HEK293 (cell line): ENCODE measurements around the gene GPRC5D.

Experiments used
- CTCF ChIA-PET: fragments of 350-600 bp; formaldehyde crosslinking; extraction: SDS; loops from one replicate; lab custom pipeline; 2021; ENCODE audit warnings: antibody characterized with exemption; lab: Yijun Ruan, JAX
- POLR2A ChIA-PET: fragments of 300-600 bp; formaldehyde crosslinking; extraction: SDS; loops from one replicate; lab custom pipeline; 2020; ENCODE audit warnings: antibody characterized with exemption, inconsistent platforms; lab: Yijun Ruan, JAX
- H3K27ac ChIP-seq: fragments of 200-500 bp; sonication (Bioruptor generic); 2 replicates; pipeline ENCODE4 v1.5.1; 2014; ENCODE audit warnings: low read depth, low read length, control low read depth, inconsistent platforms; ENCODE audit errors: extremely low read depth
- H3K36me3 ChIP-seq, 2 experiments: fragments of 200-500 bp in 1 of 2; sonication (Bioruptor generic) in 1 of 2; 1 replicate in 1 of 2; 2 replicates in 1 of 2; pipeline ENCODE4 v1.5.1; 2014 to 2017; ENCODE audit warnings: inconsistent platforms in 2 of 2, low read length in 2 of 2; ENCODE audit not compliant: control insufficient read depth in 2 of 2, insufficient read depth in 1 of 2
- H3K4me1 ChIP-seq: fragments of 200-500 bp; sonication (Bioruptor generic); 2 replicates; pipeline ENCODE4 v1.5.1; 2014; ENCODE audit warnings: mild to moderate bottlenecking, low read length, inconsistent platforms; ENCODE audit not compliant: control insufficient read depth, insufficient read depth
- H3K4me3 ChIP-seq: 2 replicates; pipeline ENCODE4 v1.5.1; 2011; ENCODE audit warnings: low read depth, mild to moderate bottlenecking, control low read depth, low read length, moderate library complexity
- H3K9me3 ChIP-seq: fragments of 200-500 bp; sonication (Bioruptor generic); 2 replicates; pipeline ENCODE4 v1.5.1; 2014; ENCODE audit warnings: low read depth, low read length, inconsistent platforms; ENCODE audit not compliant: control insufficient read depth, insufficient read depth
- GLI4 ChIP-seq: fragments of 450-650 bp; formaldehyde crosslinking; IDR thresholded peaks from 2 replicates; pipeline ENCODE4 v1.5.1; 2016; ENCODE audit warnings: missing biosample characterization, missing genetic modification characterization
- GLIS1 ChIP-seq: fragments of 450-650 bp; formaldehyde crosslinking; IDR thresholded peaks from 2 replicates; pipeline ENCODE4 v1.5.1; 2016; ENCODE audit warnings: missing biosample characterization, missing genetic modification characterization
- KLF9 ChIP-seq: fragments of 450-650 bp; formaldehyde crosslinking; IDR thresholded peaks from 2 replicates; pipeline ENCODE4 v1.5.1; 2016; ENCODE audit warnings: missing biosample characterization, missing genetic modification characterization, low read depth
- PRDM6 ChIP-seq: fragments of 450-650 bp; formaldehyde crosslinking; IDR thresholded peaks from 2 replicates; pipeline ENCODE4 v1.5.1; 2017; ENCODE audit warnings: missing biosample characterization, missing genetic modification characterization
- REST ChIP-seq: fragments of 450-650 bp; formaldehyde crosslinking; IDR thresholded peaks from 2 replicates; pipeline ENCODE4 v1.5.1; 2016; ENCODE audit warnings: missing biosample characterization, missing genetic modification characterization
- SCRT1 ChIP-seq: fragments of 450-650 bp; formaldehyde crosslinking; IDR thresholded peaks from 2 replicates; pipeline ENCODE4 v1.5.1; 2016; ENCODE audit warnings: missing biosample characterization, missing genetic modification characterization, borderline replicate concordance
- WT1 ChIP-seq: fragments of 450-650 bp; formaldehyde crosslinking; IDR thresholded peaks from 2 replicates; pipeline ENCODE4 v1.5.1; 2016; ENCODE audit warnings: missing biosample characterization, missing genetic modification characterization
- ZBTB44 ChIP-seq: fragments of 450-650 bp; IDR thresholded peaks from 2 replicates; pipeline ENCODE4 v1.5.1; 2018; ENCODE audit warnings: missing biosample characterization, mild to moderate bottlenecking, missing genetic modification characterization
- ZFP3 ChIP-seq: fragments of 450-650 bp; formaldehyde crosslinking; IDR thresholded peaks from 2 replicates; pipeline ENCODE4 v1.5.1; 2016; ENCODE audit warnings: low read depth, missing biosample characterization, missing genetic modification characterization
- ZNF248 ChIP-seq: fragments of 450-650 bp; formaldehyde crosslinking; IDR thresholded peaks from 2 replicates; pipeline ENCODE4 v1.5.1; 2017; ENCODE audit warnings: missing biosample characterization, missing genetic modification characterization
- ZNF354C ChIP-seq: fragments of 450-650 bp; formaldehyde crosslinking; IDR thresholded peaks from 2 replicates; pipeline ENCODE4 v1.5.1; 2016; ENCODE audit warnings: missing biosample characterization, missing genetic modification characterization, low read depth, borderline replicate concordance
- ZNF391 ChIP-seq: fragments of 450-650 bp; formaldehyde crosslinking; IDR thresholded peaks from 2 replicates; pipeline ENCODE4 v1.5.1; 2016; ENCODE audit warnings: low read depth, missing biosample characterization, missing genetic modification characterization, borderline replicate concordance
- ZNF513 ChIP-seq: fragments of 450-650 bp; IDR thresholded peaks from 2 replicates; pipeline ENCODE4 v1.5.1; 2018; ENCODE audit warnings: missing biosample characterization, missing genetic modification characterization
- ZNF596 ChIP-seq: fragments of 450-650 bp; IDR thresholded peaks from 2 replicates; pipeline ENCODE4 v1.5.0; 2018; ENCODE audit warnings: missing biosample characterization, mild to moderate bottlenecking, missing genetic modification characterization, moderate library complexity
- ZNF660 ChIP-seq: fragments of 450-650 bp; IDR thresholded peaks from 2 replicates; pipeline ENCODE4 v1.5.1; 2018; ENCODE audit warnings: missing biosample characterization, mild to moderate bottlenecking, missing genetic modification characterization
- ZNF692 ChIP-seq: fragments of 450-650 bp; formaldehyde crosslinking; IDR thresholded peaks from 2 replicates; pipeline ENCODE4 v1.5.1; 2016; ENCODE audit warnings: missing biosample characterization, missing genetic modification characterization
- ZNF704 ChIP-seq: fragments of 450-650 bp; formaldehyde crosslinking; IDR thresholded peaks from 2 replicates; pipeline ENCODE4 v1.5.1; 2016; ENCODE audit warnings: missing biosample characterization, missing genetic modification characterization
- ZNF837 ChIP-seq: fragments of 450-650 bp; formaldehyde crosslinking; IDR thresholded peaks from 2 replicates; pipeline ENCODE4 v1.5.1; 2016; ENCODE audit warnings: missing biosample characterization, missing genetic modification characterization
- ZSCAN5A ChIP-seq: fragments of 450-650 bp; formaldehyde crosslinking; IDR thresholded peaks from 2 replicates; pipeline ENCODE4 v1.5.1; 2016; ENCODE audit warnings: missing biosample characterization, missing genetic modification characterization

The GPRC5D gene

GRCh38 chr12:12987421-12987820 lies 35.5 kb upstream of the GPRC5D start:
- POLR2A ChIA-PET, result no interaction called here
- H3K4me3 ChIP-seq, result no peak overlapping the region
- peaks cover under 1% of the 10 kb centered on the region; the same call in 1 of the 2 replicates for H3K4me1 ChIP-seq
- no peaks in the 10 kb centered on the region for H3K9me3 ChIP-seq
- TF ChIP-seq ZNF837 (tag by site-specific recombination) (no peak), ZNF596 (peak; percentile 93), SCRT1 (tag by site-specific recombination) (no peak), ZNF513 (tag by site-specific recombination) (no peak), ZNF704 (tag by site-specific recombination) (no peak), WT1 (no peak)
- peaks cover 34 to 54% of the 10 kb centered on the region in 2 experiments for H3K36me3 ChIP-seq
- H3K27ac ChIP-seq, result no peak overlapping the region
- CTCF ChIA-PET, result interaction anchor here (0.6 to 6.6 kb wide), 4 partner anchors 12 to 224 kb away, joined by 3 to 56 read pairs (median 10); no protein-coding TSS in a partner anchor

- Histone ChIP-seq H3K4me3 (no peak overlapping the region), H3K27ac (no peak overlapping the region), H3K9me3 (no peaks in the 10 kb centered on the region), H3K36me3 (peaks cover 34 to 60% of the 10 kb centered on the region in 2 experiments), H3K4me1 (no peaks in the 10 kb centered on the region; the same call in 1 of the 2 replicates)
- POLR2A ChIA-PET, result no interaction called here
- CTCF ChIA-PET, result interaction anchor here (0.6 to 6.6 kb wide), 12 partner anchors 10 to 1743 kb away, joined by 3 to 56 read pairs (median 6); no protein-coding TSS in a partner anchor
- no peak for TF ChIP-seq PRDM6 (tag by site-specific recombination)
- TF ChIP-seq ZNF354C (tag by site-specific recombination), result no peak
- no peak for TF ChIP-seq GLIS1
- no peak for TF ChIP-seq ZNF692 (tag by site-specific recombination)
- no peak for TF ChIP-seq REST (tag by site-specific recombination)
- TF ChIP-seq ZFP3 (tag by site-specific recombination), result no peak
- TF ChIP-seq ZNF248 (tag by site-specific recombination), result no peak
- no peak for TF ChIP-seq ZNF391 (tag by site-specific recombination)
- no peak for TF ChIP-seq ZSCAN5A
- no peak for TF ChIP-seq GLI4
- no peak for TF ChIP-seq ZBTB44
- TF ChIP-seq ZNF660 (tag by site-specific recombination), result no peak
- no peak for TF ChIP-seq KLF9 (tag by site-specific recombination)
These were observed 34.9 kb upstream of the GPRC5D start for GRCh38 chr12:12986775-12987331.
